ENCODE results near the gene MEPCE.

Gene MEPCE

DNA sequence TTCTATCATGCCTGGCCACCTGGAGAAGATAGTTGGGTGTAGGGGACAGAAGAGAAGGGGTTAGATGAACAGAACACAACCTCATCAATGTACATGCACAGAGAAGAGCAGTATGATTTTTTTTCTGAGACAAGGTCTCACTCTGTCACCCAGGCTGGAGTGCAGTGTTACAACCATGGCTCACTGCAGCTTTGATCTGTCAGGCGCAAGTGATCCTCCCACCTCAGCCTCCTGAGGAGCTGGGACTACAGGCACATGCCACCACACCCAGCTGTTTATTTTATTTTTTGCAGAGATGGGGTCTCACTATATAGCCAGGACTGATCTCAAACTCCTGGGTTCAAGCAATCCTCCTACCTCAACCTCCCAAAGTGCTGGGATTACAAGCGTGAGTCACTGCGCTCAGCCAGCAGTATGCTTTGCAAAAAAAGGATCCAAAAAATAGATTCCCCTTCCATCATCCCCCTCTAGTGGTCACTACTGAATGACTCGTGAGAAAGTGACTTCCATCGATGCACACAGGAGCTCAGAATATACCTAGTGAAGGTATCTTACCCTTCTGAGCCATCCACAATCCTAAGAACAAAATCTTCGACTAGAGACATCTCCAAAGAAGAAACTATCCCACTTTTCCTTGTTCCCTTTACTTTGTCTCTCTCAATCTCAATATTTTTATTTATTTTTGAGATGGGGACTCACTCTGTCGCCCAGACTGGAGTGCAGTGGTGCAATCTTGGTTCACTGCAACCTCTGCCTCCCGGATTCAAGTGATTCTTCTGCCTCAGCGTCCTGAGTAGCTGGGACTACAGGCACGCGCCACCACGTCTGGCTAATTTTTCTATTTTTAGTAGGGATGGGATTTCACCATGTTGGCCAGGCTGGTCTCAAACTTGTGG lies 22.1 kb upstream of the MEPCE start:
- POLR2A ChIA-PET, result interaction anchor here (0.8 to 1.6 kb wide), 4 partner anchors 21 to 1029 kb away, joined by 3 to 9 read pairs (median 4); partner anchors contain the start of gene ZCWPW1
- H3K27ac ChIP-seq (ENCODE audit: extremely low read depth, low read depth, low read length), result no peak overlapping the region
- no peak overlapping the region for H3K4me3 ChIP-seq (ENCODE audit: low read depth, low read length)
- H3K4me1 ChIP-seq (ENCODE audit: control insufficient read depth, insufficient read depth, low read length), result 0 out of 2 replicates have a peak, but pooled peaks cover 6% of the 10 kb centered on the region
- CTCF ChIA-PET, result interaction anchor here (0.6 to 3.0 kb wide), 45 partner anchors 9 to 458 kb away, joined by 3 to 22 read pairs (median 4); partner anchors contain the start of genes MEPCE and PILRB
- H3K36me3 ChIP-seq (ENCODE audit: control insufficient read depth in 2 of 2, insufficient read depth in 1 of 2, low read length in 2 of 2), result no peaks in the 10 kb centered on the region
- H3K9me3 ChIP-seq (ENCODE audit: control insufficient read depth, insufficient read depth, low read depth, low read length), result no peaks in the 10 kb centered on the region
- TF ChIP-seq ZNF175 (tag by site-specific recombination; IDR thresholded peaks at IDR 0.05), result no peak
- TF ChIP-seq ZBTB17 (tag by site-specific recombination; IDR thresholded peaks at IDR 0.05), result peak; percentile 75
- 0 out of 2 replicates have a peak, but pooled peaks have one; percentile 13 for TF ChIP-seq GLIS1 (tag by site-specific recombination; IDR thresholded peaks at IDR 0.05)
- peak; percentile 65 for TF ChIP-seq PRDM1 (tag by site-specific recombination; IDR thresholded peaks at IDR 0.05)
- TF ChIP-seq ATF2 (tag by site-specific recombination; IDR thresholded peaks at IDR 0.05; ENCODE audit: low read depth), result no peak
- TF ChIP-seq ZNF473 (tag by site-specific recombination; IDR thresholded peaks at IDR 0.05), result no peak
- 0 out of 2 replicates have a peak, but pooled peaks have one; percentile 36 for TF ChIP-seq ZNF366 (tag by site-specific recombination; conservative IDR thresholded peaks at IDR 0.05)
- TF ChIP-seq ZFHX2 (tag by site-specific recombination; conservative IDR thresholded peaks at IDR 0.05), result no peak
- TF ChIP-seq ZNF560 (tag by site-specific recombination; IDR thresholded peaks at IDR 0.05; ENCODE audit: borderline replicate concordance), result no peak
- peak; percentile 92 for TF ChIP-seq ZNF654 (tag by site-specific recombination; IDR thresholded peaks at IDR 0.05; ENCODE audit: low read depth)
- TF ChIP-seq ZNF48 (tag by site-specific recombination; IDR thresholded peaks at IDR 0.05), result no peak
- no peak for TF ChIP-seq KLF7 (tag by site-specific recombination; IDR thresholded peaks at IDR 0.05; ENCODE audit: borderline replicate concordance)
- TF ChIP-seq, protein P1, sequence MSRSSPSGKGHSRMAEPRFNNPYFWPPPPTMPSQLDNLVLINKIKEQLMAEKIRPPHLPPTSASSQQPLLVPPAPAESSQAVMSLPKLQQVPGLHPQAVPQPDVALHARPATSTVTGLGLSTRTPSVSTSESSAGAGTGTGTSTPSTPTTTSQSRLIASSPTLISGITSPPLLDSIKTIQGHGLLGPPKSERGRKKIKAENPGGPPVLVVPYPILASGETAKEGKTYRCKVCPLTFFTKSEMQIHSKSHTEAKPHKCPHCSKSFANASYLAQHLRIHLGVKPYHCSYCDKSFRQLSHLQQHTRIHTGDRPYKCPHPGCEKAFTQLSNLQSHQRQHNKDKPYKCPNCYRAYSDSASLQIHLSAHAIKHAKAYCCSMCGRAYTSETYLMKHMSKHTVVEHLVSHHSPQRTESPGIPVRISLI (tag by site-specific recombination; IDR thresholded peaks at IDR 0.05), result peak; percentile 74; the same call in 1 of the 2 replicates
- no peak for TF ChIP-seq REPIN1 (tag by site-specific recombination; IDR thresholded peaks at IDR 0.05; ENCODE audit: low read depth)
- TF ChIP-seq RBAK (tag by site-specific recombination; IDR thresholded peaks at IDR 0.05), result no peak
- no peak for TF ChIP-seq KLF1 (tag by site-specific recombination; IDR thresholded peaks at IDR 0.05)
- no peak for TF ChIP-seq ZNF280C (tag by site-specific recombination; IDR thresholded peaks at IDR 0.05)
- TF ChIP-seq ZNF37A (tag by site-specific recombination; IDR thresholded peaks at IDR 0.05), result no peak
- TF ChIP-seq ZNF2 (tag by site-specific recombination; IDR thresholded peaks at IDR 0.05), result peak; percentile 45; the same call in 1 of the 2 replicates
- TF ChIP-seq, protein P2, sequence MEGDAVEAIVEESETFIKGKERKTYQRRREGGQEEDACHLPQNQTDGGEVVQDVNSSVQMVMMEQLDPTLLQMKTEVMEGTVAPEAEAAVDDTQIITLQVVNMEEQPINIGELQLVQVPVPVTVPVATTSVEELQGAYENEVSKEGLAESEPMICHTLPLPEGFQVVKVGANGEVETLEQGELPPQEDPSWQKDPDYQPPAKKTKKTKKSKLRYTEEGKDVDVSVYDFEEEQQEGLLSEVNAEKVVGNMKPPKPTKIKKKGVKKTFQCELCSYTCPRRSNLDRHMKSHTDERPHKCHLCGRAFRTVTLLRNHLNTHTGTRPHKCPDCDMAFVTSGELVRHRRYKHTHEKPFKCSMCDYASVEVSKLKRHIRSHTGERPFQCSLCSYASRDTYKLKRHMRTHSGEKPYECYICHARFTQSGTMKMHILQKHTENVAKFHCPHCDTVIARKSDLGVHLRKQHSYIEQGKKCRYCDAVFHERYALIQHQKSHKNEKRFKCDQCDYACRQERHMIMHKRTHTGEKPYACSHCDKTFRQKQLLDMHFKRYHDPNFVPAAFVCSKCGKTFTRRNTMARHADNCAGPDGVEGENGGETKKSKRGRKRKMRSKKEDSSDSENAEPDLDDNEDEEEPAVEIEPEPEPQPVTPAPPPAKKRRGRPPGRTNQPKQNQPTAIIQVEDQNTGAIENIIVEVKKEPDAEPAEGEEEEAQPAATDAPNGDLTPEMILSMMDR (tag by site-specific recombination; IDR thresholded peaks at IDR 0.05), result peak; percentile 73
- TF ChIP-seq ZNF423 (tag by site-specific recombination; IDR thresholded peaks at IDR 0.05), result no peak
- TF ChIP-seq IKZF3 (tag by site-specific recombination; IDR thresholded peaks at IDR 0.05), result no peak
- no peak for TF ChIP-seq ZNF600 (tag by site-specific recombination; IDR thresholded peaks at IDR 0.05)
- TF ChIP-seq, protein P3, sequence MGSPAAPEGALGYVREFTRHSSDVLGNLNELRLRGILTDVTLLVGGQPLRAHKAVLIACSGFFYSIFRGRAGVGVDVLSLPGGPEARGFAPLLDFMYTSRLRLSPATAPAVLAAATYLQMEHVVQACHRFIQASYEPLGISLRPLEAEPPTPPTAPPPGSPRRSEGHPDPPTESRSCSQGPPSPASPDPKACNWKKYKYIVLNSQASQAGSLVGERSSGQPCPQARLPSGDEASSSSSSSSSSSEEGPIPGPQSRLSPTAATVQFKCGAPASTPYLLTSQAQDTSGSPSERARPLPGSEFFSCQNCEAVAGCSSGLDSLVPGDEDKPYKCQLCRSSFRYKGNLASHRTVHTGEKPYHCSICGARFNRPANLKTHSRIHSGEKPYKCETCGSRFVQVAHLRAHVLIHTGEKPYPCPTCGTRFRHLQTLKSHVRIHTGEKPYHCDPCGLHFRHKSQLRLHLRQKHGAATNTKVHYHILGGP (tag by site-specific recombination; IDR thresholded peaks at IDR 0.05), result no peak
- TF ChIP-seq ZNF16 (tag by site-specific recombination; IDR thresholded peaks at IDR 0.05; ENCODE audit: low read depth), result no peak
- TF ChIP-seq, protein P4, sequence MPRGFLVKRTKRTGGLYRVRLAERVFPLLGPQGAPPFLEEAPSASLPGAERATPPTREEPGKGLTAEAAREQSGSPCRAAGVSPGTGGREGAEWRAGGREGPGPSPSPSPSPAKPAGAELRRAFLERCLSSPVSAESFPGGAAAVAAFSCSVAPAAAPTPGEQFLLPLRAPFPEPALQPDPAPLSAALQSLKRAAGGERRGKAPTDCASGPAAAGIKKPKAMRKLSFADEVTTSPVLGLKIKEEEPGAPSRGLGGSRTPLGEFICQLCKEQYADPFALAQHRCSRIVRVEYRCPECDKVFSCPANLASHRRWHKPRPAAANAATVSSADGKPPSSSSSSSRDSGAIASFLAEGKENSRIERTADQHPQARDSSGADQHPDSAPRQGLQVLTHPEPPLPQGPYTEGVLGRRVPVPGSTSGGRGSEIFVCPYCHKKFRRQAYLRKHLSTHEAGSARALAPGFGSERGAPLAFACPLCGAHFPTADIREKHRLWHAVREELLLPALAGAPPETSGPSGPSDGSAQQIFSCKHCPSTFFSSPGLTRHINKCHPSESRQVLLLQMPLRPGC (tag by site-specific recombination; IDR thresholded peaks at IDR 0.05), result no peak
- TF ChIP-seq ZNF596 (tag by site-specific recombination; IDR thresholded peaks at IDR 0.05), result no peak

Measured in HEK293 (cell line).